ENCODE results near the gene INTS3. TPM values are rescaled to one million over a fixed set of nuclear protein-coding genes. Genes with fewer than 3 reads are reported as not detected.
A peak's percentile ranks its signal among the peaks of the same experiment; 100 is the strongest.

Gene INTS3
- polyA plus RNA-seq, 1 donor from 2014 or later: 29.9 TPM

DNA sequence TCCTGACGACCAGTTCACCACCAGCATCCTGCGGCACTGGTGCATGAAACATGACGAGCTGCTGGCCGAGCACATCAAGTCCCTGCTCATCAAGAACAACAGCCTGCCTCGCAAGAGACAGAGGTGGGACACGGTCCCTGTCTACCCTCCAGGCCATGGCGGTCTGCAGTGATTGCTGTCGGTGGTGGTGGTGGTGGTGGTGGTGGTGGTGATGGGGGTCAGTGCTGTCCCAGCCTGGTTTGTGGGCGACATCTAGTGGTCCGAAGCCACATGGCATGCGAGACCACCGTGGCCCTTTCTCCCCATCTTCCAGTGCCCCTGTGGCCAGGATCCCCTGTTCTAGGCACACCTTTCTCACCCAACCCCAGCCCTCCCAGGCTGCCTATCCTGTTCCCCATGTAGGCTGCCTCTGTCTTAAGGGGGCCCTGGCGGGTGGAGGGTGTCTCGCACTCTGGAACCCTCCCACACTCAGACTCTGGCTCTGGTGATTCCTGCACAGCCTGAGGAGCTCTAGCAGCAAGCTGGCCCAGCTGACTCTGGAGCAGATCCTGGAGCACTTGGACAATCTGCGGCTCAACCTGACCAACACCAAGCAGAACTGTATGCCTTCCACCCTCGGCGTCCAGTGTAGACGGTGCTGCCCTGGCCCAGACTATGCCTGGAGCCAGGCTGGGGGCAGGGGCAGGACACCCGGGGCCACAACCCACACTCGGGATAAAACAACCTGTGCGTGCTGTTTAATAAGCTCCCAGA, 44.2 kb downstream of the INTS3 start:
- H3K9me2 ChIP-seq (ENCODE audit: insufficient read depth, low read length): no peaks in the 10 kb centered on the region
- H3K9ac ChIP-seq (ENCODE audit: low read length): no peak overlapping the region
- no peaks in the 10 kb centered on the region for H3F3A ChIP-seq (ENCODE audit: insufficient read depth, low read length, poor library complexity, severe bottlenecking)
- no peaks in the 10 kb centered on the region for H3K9me3 ChIP-seq (ENCODE audit: low read length)
- H2AFZ ChIP-seq (ENCODE audit: low read depth, low read length): no peak overlapping the region
- no peaks in the 10 kb centered on the region for H4K20me1 ChIP-seq (ENCODE audit: insufficient read depth)
- no peaks in the 10 kb centered on the region for H3K79me2 ChIP-seq (replicated peaks; ENCODE audit: insufficient read depth, low read length)
- no peaks in the 10 kb centered on the region for H3K36me3 ChIP-seq (ENCODE audit: insufficient read depth, low read length)
- H3K27ac ChIP-seq (ENCODE audit: low read length): no peak overlapping the region
- TF ChIP-seq POLR2AphosphoS5 (IDR thresholded peaks at IDR 0.05) (no peak), SMC3 (conservative IDR thresholded peaks at IDR 0.05; ENCODE audit: poor library complexity) (peak; percentile 68), RAD21 (conservative IDR thresholded peaks at IDR 0.05) (peak; percentile 67)
- TF ChIP-seq, protein P1, sequence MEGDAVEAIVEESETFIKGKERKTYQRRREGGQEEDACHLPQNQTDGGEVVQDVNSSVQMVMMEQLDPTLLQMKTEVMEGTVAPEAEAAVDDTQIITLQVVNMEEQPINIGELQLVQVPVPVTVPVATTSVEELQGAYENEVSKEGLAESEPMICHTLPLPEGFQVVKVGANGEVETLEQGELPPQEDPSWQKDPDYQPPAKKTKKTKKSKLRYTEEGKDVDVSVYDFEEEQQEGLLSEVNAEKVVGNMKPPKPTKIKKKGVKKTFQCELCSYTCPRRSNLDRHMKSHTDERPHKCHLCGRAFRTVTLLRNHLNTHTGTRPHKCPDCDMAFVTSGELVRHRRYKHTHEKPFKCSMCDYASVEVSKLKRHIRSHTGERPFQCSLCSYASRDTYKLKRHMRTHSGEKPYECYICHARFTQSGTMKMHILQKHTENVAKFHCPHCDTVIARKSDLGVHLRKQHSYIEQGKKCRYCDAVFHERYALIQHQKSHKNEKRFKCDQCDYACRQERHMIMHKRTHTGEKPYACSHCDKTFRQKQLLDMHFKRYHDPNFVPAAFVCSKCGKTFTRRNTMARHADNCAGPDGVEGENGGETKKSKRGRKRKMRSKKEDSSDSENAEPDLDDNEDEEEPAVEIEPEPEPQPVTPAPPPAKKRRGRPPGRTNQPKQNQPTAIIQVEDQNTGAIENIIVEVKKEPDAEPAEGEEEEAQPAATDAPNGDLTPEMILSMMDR (IDR thresholded peaks at IDR 0.05; ENCODE audit: poor library complexity, severe bottlenecking): peak; percentile 74
- H3K27me3 ChIP-seq (ENCODE audit: insufficient read depth, low read depth, low read length): no peaks in the 10 kb centered on the region
- H3K4me3 ChIP-seq (ENCODE audit: low read length): no peak overlapping the region
- no peak overlapping the region for H3K4me2 ChIP-seq (ENCODE audit: low read length)

DNA sequence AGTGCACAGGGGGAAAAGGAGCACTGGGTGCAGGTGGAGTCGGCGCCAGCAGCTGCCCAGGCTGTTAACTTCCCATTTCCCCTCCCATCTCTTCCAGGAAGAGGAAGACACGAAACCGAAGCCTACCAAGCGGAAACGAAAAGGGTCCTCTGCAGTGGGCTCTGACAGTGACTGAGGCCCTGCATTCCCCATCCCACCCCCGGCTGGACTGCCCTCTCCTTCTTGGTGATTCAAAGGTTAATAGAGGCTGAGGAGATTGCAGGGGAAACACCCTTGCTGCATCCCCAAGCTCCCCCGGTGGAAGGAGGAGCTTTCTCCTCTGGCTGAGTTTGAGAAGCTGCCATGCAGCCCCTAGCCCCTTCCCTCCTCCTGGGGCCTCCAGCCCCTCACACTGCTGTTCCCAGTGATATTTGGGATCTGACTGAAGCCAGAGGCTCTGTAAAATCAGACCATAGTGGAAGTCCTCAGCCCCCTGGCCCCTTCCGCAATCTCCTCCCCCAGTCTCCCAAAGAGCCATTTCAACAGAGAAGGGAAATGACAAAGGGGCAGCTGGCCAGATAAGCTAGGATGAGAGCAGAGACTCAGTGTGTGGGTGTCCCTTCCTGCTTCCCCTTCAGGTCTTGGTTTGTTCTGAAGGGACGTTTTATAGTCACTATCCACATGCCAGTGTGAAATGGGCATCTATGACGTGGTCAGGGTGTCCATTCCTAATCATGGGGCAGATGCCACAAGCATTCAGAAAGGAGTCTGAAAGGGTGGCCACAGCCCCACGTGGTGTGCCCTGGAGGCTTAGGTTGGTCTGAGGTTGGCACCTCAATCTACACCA, 45.5 kb downstream of the INTS3 start:
- Histone ChIP-seq H3K9me2 (ENCODE audit: insufficient read depth, low read length) (no peaks in the 10 kb centered on the region), H3K4me3 (ENCODE audit: low read length) (no peak overlapping the region), H3F3A (ENCODE audit: insufficient read depth, low read length, poor library complexity, severe bottlenecking) (no peaks in the 10 kb centered on the region), H3K4me2 (ENCODE audit: low read length) (no peak overlapping the region), H3K27ac (ENCODE audit: low read length) (no peak overlapping the region), H3K27me3 (ENCODE audit: insufficient read depth, low read depth, low read length) (no peaks in the 10 kb centered on the region), H3K9me3 (ENCODE audit: low read length) (no peaks in the 10 kb centered on the region), H2AFZ (ENCODE audit: low read depth, low read length) (no peak overlapping the region), H3K36me3 (ENCODE audit: insufficient read depth, low read length) (no peaks in the 10 kb centered on the region), H3K9ac (ENCODE audit: low read length) (no peak overlapping the region), H3K79me2 (replicated peaks; ENCODE audit: insufficient read depth, low read length) (no peaks in the 10 kb centered on the region), H4K20me1 (ENCODE audit: insufficient read depth) (no peaks in the 10 kb centered on the region)
- TF ChIP-seq TAF1 (IDR thresholded peaks at IDR 0.05; ENCODE audit: low read depth) (no peak), MXI1 (conservative IDR thresholded peaks at IDR 0.05; ENCODE audit: poor library complexity, severe bottlenecking) (no peak)

DNA sequence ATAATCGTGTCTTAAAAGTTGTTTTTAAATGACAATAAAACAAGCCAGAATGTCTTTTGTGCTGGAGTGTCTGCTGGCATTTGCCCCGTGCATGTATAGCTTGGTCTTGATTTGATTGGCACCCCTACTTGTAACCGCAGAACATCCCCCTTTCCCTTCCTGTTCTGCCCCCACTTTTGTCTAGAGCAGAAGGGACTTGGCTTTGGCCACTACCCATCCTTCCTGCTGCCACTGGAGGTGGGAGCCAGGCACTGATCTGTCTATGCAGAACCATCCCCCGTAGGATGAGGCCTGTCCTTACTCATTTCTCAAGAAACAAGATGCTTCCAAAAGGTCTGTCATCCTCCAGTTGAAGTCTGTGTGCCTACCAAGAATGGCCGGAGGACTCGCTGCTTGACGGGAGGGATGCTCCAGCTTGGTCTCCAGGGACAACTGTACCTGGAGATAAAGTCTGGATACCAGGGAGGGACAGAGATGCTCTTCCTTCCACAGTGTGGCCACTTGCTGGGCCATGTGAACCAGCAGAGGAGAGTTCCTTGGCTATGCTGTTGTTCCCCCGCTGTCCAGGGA, 46.3 kb downstream of the INTS3 start:
- Histone ChIP-seq H3F3A (ENCODE audit: insufficient read depth, low read length, poor library complexity, severe bottlenecking) (no peaks in the 10 kb centered on the region), H3K79me2 (replicated peaks; ENCODE audit: insufficient read depth, low read length) (no peaks in the 10 kb centered on the region), H3K9me3 (ENCODE audit: low read length) (no peaks in the 10 kb centered on the region), H3K4me2 (ENCODE audit: low read length) (no peak overlapping the region), H3K9ac (ENCODE audit: low read length) (no peak overlapping the region), H3K27me3 (ENCODE audit: insufficient read depth, low read depth, low read length) (no peaks in the 10 kb centered on the region), H3K27ac (ENCODE audit: low read length) (no peak overlapping the region), H2AFZ (ENCODE audit: low read depth, low read length) (no peak overlapping the region), H3K9me2 (ENCODE audit: insufficient read depth, low read length) (no peaks in the 10 kb centered on the region), H3K36me3 (ENCODE audit: insufficient read depth, low read length) (no peaks in the 10 kb centered on the region), H4K20me1 (ENCODE audit: insufficient read depth) (no peaks in the 10 kb centered on the region), H3K4me3 (ENCODE audit: low read length) (no peak overlapping the region)
- no peak for TF ChIP-seq TAF1 (IDR thresholded peaks at IDR 0.05; ENCODE audit: low read depth)
- TF ChIP-seq RAD21 (conservative IDR thresholded peaks at IDR 0.05): no peak
- TF ChIP-seq MXI1 (conservative IDR thresholded peaks at IDR 0.05; ENCODE audit: poor library complexity, severe bottlenecking): no peak
- TF ChIP-seq POLR2AphosphoS5 (IDR thresholded peaks at IDR 0.05): no peak
- no peak for TF ChIP-seq EZH2 (IDR thresholded peaks at IDR 0.05; ENCODE audit: borderline replicate concordance, insufficient read depth, low read length, poor library complexity, severe bottlenecking)
- TF ChIP-seq EP300 (conservative IDR thresholded peaks at IDR 0.05; ENCODE audit: poor library complexity, severe bottlenecking): no peak
- TF ChIP-seq, protein P2, sequence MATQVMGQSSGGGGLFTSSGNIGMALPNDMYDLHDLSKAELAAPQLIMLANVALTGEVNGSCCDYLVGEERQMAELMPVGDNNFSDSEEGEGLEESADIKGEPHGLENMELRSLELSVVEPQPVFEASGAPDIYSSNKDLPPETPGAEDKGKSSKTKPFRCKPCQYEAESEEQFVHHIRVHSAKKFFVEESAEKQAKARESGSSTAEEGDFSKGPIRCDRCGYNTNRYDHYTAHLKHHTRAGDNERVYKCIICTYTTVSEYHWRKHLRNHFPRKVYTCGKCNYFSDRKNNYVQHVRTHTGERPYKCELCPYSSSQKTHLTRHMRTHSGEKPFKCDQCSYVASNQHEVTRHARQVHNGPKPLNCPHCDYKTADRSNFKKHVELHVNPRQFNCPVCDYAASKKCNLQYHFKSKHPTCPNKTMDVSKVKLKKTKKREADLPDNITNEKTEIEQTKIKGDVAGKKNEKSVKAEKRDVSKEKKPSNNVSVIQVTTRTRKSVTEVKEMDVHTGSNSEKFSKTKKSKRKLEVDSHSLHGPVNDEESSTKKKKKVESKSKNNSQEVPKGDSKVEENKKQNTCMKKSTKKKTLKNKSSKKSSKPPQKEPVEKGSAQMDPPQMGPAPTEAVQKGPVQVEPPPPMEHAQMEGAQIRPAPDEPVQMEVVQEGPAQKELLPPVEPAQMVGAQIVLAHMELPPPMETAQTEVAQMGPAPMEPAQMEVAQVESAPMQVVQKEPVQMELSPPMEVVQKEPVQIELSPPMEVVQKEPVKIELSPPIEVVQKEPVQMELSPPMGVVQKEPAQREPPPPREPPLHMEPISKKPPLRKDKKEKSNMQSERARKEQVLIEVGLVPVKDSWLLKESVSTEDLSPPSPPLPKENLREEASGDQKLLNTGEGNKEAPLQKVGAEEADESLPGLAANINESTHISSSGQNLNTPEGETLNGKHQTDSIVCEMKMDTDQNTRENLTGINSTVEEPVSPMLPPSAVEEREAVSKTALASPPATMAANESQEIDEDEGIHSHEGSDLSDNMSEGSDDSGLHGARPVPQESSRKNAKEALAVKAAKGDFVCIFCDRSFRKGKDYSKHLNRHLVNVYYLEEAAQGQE (IDR thresholded peaks at IDR 0.05; ENCODE audit: borderline replicate concordance): no peak
- TF ChIP-seq SMC3 (conservative IDR thresholded peaks at IDR 0.05; ENCODE audit: poor library complexity): no peak
- TF ChIP-seq, protein P1 (IDR thresholded peaks at IDR 0.05; ENCODE audit: poor library complexity, severe bottlenecking): no peak
